BLaER1 (cell line): ENCODE data around the gene CATSPER4.
A peak's percentile ranks its signal among the peaks of the same experiment; 100 is the strongest.
"Not testable (repeated sequence)": the region's sequence is repeated elsewhere in the genome, so short reads cannot be mapped to it uniquely, and the experiment has no call there.

Experiments used
- H3K27ac ChIP-seq: shearing (Covaris generic); formaldehyde crosslinking; 2 replicates; pipeline ENCODE4 v1.8.1; 2022
- H3K27me3 ChIP-seq: shearing (Covaris generic); formaldehyde crosslinking; 2 replicates; pipeline ENCODE4 v1.8.1; 2022
- H3K36me3 ChIP-seq: shearing (Covaris generic); formaldehyde crosslinking; 2 replicates; pipeline ENCODE4 v1.8.1; 2022
- H3K4me1 ChIP-seq: shearing (Covaris generic); formaldehyde crosslinking; 2 replicates; pipeline ENCODE4 v1.8.1; 2022
- H3K4me2 ChIP-seq: shearing (Covaris generic); formaldehyde crosslinking; 2 replicates; pipeline ENCODE4 v1.8.1; 2022
- H3K4me3 ChIP-seq: shearing (Covaris generic); formaldehyde crosslinking; 2 replicates; pipeline ENCODE4 v1.8.1; 2022
- H3K9ac ChIP-seq: shearing (Covaris generic); formaldehyde crosslinking; 2 replicates; pipeline ENCODE4 v1.8.1; 2022
- H3K9me3 ChIP-seq: shearing (Covaris generic); formaldehyde crosslinking; 2 replicates; pipeline ENCODE4 v1.8.1; 2022
- H4K20me1 ChIP-seq: shearing (Covaris generic); formaldehyde crosslinking; 2 replicates; pipeline ENCODE4 v1.8.1; 2022
- Cebpa-rat ChIP-seq: shearing (Covaris generic); IDR thresholded peaks from 2 replicates; pipeline ENCODE4 v1.8.1; 2022

The CATSPER4 gene

GRCh38 chr1:26212726-26213125, 22.3 kb downstream of the CATSPER4 start:
- Histone ChIP-seq H3K4me2 (no peak overlapping the region), H3K4me3 (no peak overlapping the region), H3K36me3 (no peaks in the 10 kb centered on the region), H3K9ac (no peak overlapping the region), H3K27me3 (no peaks in the 10 kb centered on the region), H3K27ac (no peak overlapping the region), H4K20me1 (no peaks in the 10 kb centered on the region), H3K9me3 (no peaks in the 10 kb centered on the region), H3K4me1 (peaks cover 8% of the 10 kb centered on the region)
- no peak for TF ChIP-seq Cebpa-rat

- Histone ChIP-seq H3K9ac (no peak overlapping the region), H3K27me3 (no peaks in the 10 kb centered on the region), H3K36me3 (no peaks in the 10 kb centered on the region), H3K27ac (no peak overlapping the region), H3K9me3 (no peaks in the 10 kb centered on the region), H4K20me1 (no peaks in the 10 kb centered on the region), H3K4me1 (peaks cover 8% of the 10 kb centered on the region), H3K4me2 (no peak overlapping the region), H3K4me3 (no peak overlapping the region)
- TF ChIP-seq Cebpa-rat: no peak
Observed at GRCh38 chr1:26213335-26213905, 23.0 kb downstream of the CATSPER4 start.

GRCh38 chr1:26215246-26215645, 24.8 kb downstream of the CATSPER4 start:
- Histone ChIP-seq H3K27me3 (no peaks in the 10 kb centered on the region), H3K9me3 (no peaks in the 10 kb centered on the region), H3K27ac (no peak overlapping the region), H3K36me3 (no peaks in the 10 kb centered on the region), H4K20me1 (no peaks in the 10 kb centered on the region), H3K9ac (no peak overlapping the region), H3K4me3 (no peak overlapping the region), H3K4me2 (no peak overlapping the region), H3K4me1 (no peaks in the 10 kb centered on the region; the same call in 1 of the 2 replicates)
- no peak for TF ChIP-seq Cebpa-rat

GRCh38 chr1:26218906-26219494, 28.6 kb downstream of the CATSPER4 start:
- H3K27me3 ChIP-seq: peaks cover under 1% of the 10 kb centered on the region; the same call in 1 of the 2 replicates
- H3K36me3 ChIP-seq: no peaks in the 10 kb centered on the region
- H3K9me3 ChIP-seq: no peaks in the 10 kb centered on the region
- TF ChIP-seq Cebpa-rat: no peak
- no peak overlapping the region for H3K27ac ChIP-seq
- no peaks in the 10 kb centered on the region for H4K20me1 ChIP-seq
- no peak overlapping the region for H3K4me3 ChIP-seq
- peaks cover 9% of the 10 kb centered on the region; the same call in 1 of the 2 replicates for H3K4me1 ChIP-seq
- no peak overlapping the region for H3K9ac ChIP-seq
- H3K4me2 ChIP-seq: no peak overlapping the region

- no peaks in the 10 kb centered on the region for H3K9me3 ChIP-seq
- TF ChIP-seq Cebpa-rat: no peak
- no peak overlapping the region for H3K4me2 ChIP-seq
- no peaks in the 10 kb centered on the region for H4K20me1 ChIP-seq
- H3K4me3 ChIP-seq: no peak overlapping the region
- H3K36me3 ChIP-seq: no peaks in the 10 kb centered on the region
- no peak overlapping the region for H3K9ac ChIP-seq
- H3K27me3 ChIP-seq: peaks cover 14% of the 10 kb centered on the region
- H3K27ac ChIP-seq: no peak overlapping the region
- H3K4me1 ChIP-seq: peaks cover 9% of the 10 kb centered on the region
Observed at GRCh38 chr1:26220199-26220912, 30.0 kb downstream of the CATSPER4 start.

- Histone ChIP-seq H3K27ac (no peak overlapping the region), H3K4me1 (peaks cover 17% of the 10 kb centered on the region)
Observed at GRCh38 chr1:26221094-26221493, 30.7 kb downstream of the CATSPER4 start.

GRCh38 chr1:26224606-26225005, 34.2 kb downstream of the CATSPER4 start:
- Histone ChIP-seq H3K4me3 (no peak overlapping the region), H3K4me2 (no peak overlapping the region), H3K36me3 (no peaks in the 10 kb centered on the region), H3K27ac (no peak overlapping the region), H3K27me3 (peaks cover 33% of the 10 kb centered on the region), H4K20me1 (no peaks in the 10 kb centered on the region), H3K9ac (no peak overlapping the region), H3K4me1 (peaks cover 25% of the 10 kb centered on the region), H3K9me3 (no peaks in the 10 kb centered on the region)
- no peak for TF ChIP-seq Cebpa-rat

More at GRCh38 chr1:26221094-26221493, 30.7 kb downstream of the CATSPER4 start:
- Histone ChIP-seq H3K4me2 (no peak overlapping the region), H4K20me1 (no peaks in the 10 kb centered on the region), H3K27me3 (peaks cover 22% of the 10 kb centered on the region), H3K4me3 (no peak overlapping the region), H3K9me3 (no peaks in the 10 kb centered on the region), H3K36me3 (no peaks in the 10 kb centered on the region), H3K9ac (no peak overlapping the region)
- TF ChIP-seq Cebpa-rat: no peak

GRCh38 chr1:26225033-26225831, 34.8 kb downstream of the CATSPER4 start:
- Histone ChIP-seq H3K36me3 (no peaks in the 10 kb centered on the region), H3K4me1 (peaks cover 25% of the 10 kb centered on the region), H3K27me3 (peaks cover 33% of the 10 kb centered on the region), H4K20me1 (no peaks in the 10 kb centered on the region), H3K4me3 (peak overlapping the region; percentile 53), H3K27ac (no peak overlapping the region), H3K9ac (no peak overlapping the region), H3K4me2 (peak overlapping the region; percentile 63), H3K9me3 (no peaks in the 10 kb centered on the region)
- TF ChIP-seq Cebpa-rat: no peak

GRCh38 chr1:26230682-26231081, 40.3 kb downstream of the CATSPER4 start:
- not testable (repeated sequence) for H3K9ac ChIP-seq, H3K9me3 ChIP-seq, H3K4me2 ChIP-seq, H3K27ac ChIP-seq, H3K4me3 ChIP-seq, H3K36me3 ChIP-seq
- Histone ChIP-seq H3K27me3 (peaks cover 15% of the 10 kb centered on the region), H4K20me1 (peaks cover 14% of the 10 kb centered on the region), H3K4me1 (peaks cover 27% of the 10 kb centered on the region)
